Stomach (tissue), 9 donors: Measurements from ENCODE around the gene ARID1B. TPM values are rescaled to one million over a fixed set of nuclear protein-coding genes. Genes with fewer than 3 reads are reported as not detected.

ENCODE experiments used
- DNase-seq, 2 donors: peaks; one replicate each; pipeline versions ENCODE4 v3.0.0 to v3.0.0-alpha.2; 2013 to 2019
- H3K27ac ChIP-seq, 5 donors: fragments of 200-600 bp in 4 of 5; sonication (generic) in 4 of 5; one replicate each; pipeline ENCODE4 v1.5.1; 2013 to 2019; ENCODE audit warnings: mild to moderate bottlenecking in 1 of 5, moderate library complexity in 1 of 5
- H3K27me3 ChIP-seq, 3 donors: fragments of 200-600 bp; sonication (generic); one replicate each; pipeline ENCODE4 v1.5.1; 2017 to 2019; ENCODE audit warnings: mixed run types in 1 of 3
- H3K36me3 ChIP-seq, 4 donors: fragments of 200-600 bp; sonication (generic); 1 replicate in 3 of 4; 2 replicates in 1 of 4; pipeline ENCODE4 v1.5.1; 2016 to 2019
- H3K4me1 ChIP-seq, 4 donors: fragments of 200-600 bp; sonication (generic); one replicate each; pipeline ENCODE4 v1.5.1; 2016 to 2019
- H3K4me3 ChIP-seq, 4 donors: fragments of 200-600 bp; sonication (generic) in 3 of 4; one replicate each; pipeline ENCODE4 v1.5.1; 2016 to 2019; ENCODE audit warnings: mild to moderate bottlenecking in 1 of 4
- H3K9me3 ChIP-seq, 4 donors: fragments of 200-600 bp; sonication (generic); one replicate each; pipeline ENCODE4 v1.5.1; 2016 to 2019
- EP300 ChIP-seq: sonication (generic); formaldehyde crosslinking; IDR thresholded peaks from one replicate; pipeline ENCODE4 v1.6.1; 2017; ENCODE audit warnings: antibody characterized with exemption
- POLR2A ChIP-seq, 4 donors: fragments of 450-650 bp; IDR thresholded peaks; one replicate each; pipeline ENCODE4 v1.6.1; 2016; ENCODE audit warnings: antibody characterized with exemption in 4 of 4, control low read depth in 2 of 4, mild to moderate bottlenecking in 1 of 4, moderate library complexity in 1 of 4
- POLR2AphosphoS5 ChIP-seq, 3 donors: sonication (generic); formaldehyde crosslinking; IDR thresholded peaks; one replicate each; pipeline ENCODE4 v1.6.1; 2016; ENCODE audit warnings: antibody characterized with exemption in 3 of 3
- WGBS, 5 donors: extraction: QIAGEN DNeasy Blood & Tissue Kit in 3 of 5; methylation state at CpG; one replicate each; pipeline versions ENCODE4 v1.1.5 to v1.1.7; 2013 to 2018; 5-methylcytosine and 5-hydroxymethylcytosine counted together
- intact Hi-C: fragments of 100-400 bp; cut with DNase I; formaldehyde crosslinking; loops from one replicate; pipeline ENCODE4 v1.15.1; 2023; ENCODE audit warnings: low total_unique reads
- polyA plus RNA-seq, 3 donors: library from polyadenylated mRNA; stranded (reverse); fragments of 200-250 nt; gene quantifications; one replicate each; pipeline ENCODE4 v1.2.3, GENCODE V29; 2013
- total RNA-seq, 5 donors: library from RNA; depleted of rRNA; stranded (reverse); fragments of >200 nt; gene quantifications; one replicate each; pipeline versions ENCODE4 v1.1.0 to v1.2.3, GENCODE V29; 2014 to 2016
- TF ChIP-seq, protein P1 (sequence below), 7 experiments: fragments of 450-650 bp in 4 of 7; fragments of 200-600 bp in 3 of 7; sonication (generic) in 3 of 7; IDR thresholded peaks; one replicate each; pipeline ENCODE4 v1.5.1; 2016 to 2019; ENCODE audit warnings: antibody characterized with exemption in 7 of 7, control low read depth in 2 of 7, mild to moderate bottlenecking in 1 of 7
- donor health status: healthy with polysubstance abuse.
- donor health status: Bipolar disorder and iron deficiency.
- donor health status: healthy.

Gene ARID1B
- total and polyA plus RNA-seq, 8 donors: 8.8 to 183 (median 48.3) TPM

- WGBS, 5 donors: 96 to 100% (median 99%) methylated on average over 3 of the region's 3 CpGs
- H3K27ac ChIP-seq: no peak overlapping the region
- H3K36me3 ChIP-seq: no peaks in the 10 kb centered on the region
- H3K27me3 ChIP-seq: no peaks in the 10 kb centered on the region
- H3K4me3 ChIP-seq: no peak overlapping the region
- no peak for DNase-seq
- no peaks in the 10 kb centered on the region for H3K9me3 ChIP-seq
- H3K4me1 ChIP-seq: peaks cover 4 to 34% (median 7%) of the 10 kb centered on the region in 4 donors
- intact Hi-C loops: no loop called here
- no peak for TF ChIP-seq POLR2A (IDR thresholded peaks at IDR 0.05)
- no peak for TF ChIP-seq POLR2AphosphoS5 (IDR thresholded peaks at IDR 0.05)
- TF ChIP-seq EP300: no peak
- TF ChIP-seq, protein P1, sequence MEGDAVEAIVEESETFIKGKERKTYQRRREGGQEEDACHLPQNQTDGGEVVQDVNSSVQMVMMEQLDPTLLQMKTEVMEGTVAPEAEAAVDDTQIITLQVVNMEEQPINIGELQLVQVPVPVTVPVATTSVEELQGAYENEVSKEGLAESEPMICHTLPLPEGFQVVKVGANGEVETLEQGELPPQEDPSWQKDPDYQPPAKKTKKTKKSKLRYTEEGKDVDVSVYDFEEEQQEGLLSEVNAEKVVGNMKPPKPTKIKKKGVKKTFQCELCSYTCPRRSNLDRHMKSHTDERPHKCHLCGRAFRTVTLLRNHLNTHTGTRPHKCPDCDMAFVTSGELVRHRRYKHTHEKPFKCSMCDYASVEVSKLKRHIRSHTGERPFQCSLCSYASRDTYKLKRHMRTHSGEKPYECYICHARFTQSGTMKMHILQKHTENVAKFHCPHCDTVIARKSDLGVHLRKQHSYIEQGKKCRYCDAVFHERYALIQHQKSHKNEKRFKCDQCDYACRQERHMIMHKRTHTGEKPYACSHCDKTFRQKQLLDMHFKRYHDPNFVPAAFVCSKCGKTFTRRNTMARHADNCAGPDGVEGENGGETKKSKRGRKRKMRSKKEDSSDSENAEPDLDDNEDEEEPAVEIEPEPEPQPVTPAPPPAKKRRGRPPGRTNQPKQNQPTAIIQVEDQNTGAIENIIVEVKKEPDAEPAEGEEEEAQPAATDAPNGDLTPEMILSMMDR (IDR thresholded peaks at IDR 0.05): no peak
Measured at GRCh38 chr6:156999762-157000161, 222.6 kb downstream of the ARID1B start.

GRCh38 chr6:157001716-157002115, 224.5 kb downstream of the ARID1B start:
- 92 to 96% (median 94%) methylated on average over 12 of the region's 12 CpGs for WGBS, 5 donors
- H3K4me3 ChIP-seq: no peak overlapping the region
- no peak overlapping the region for H3K27ac ChIP-seq
- DNase-seq: no peak
- no peaks in the 10 kb centered on the region for H3K9me3 ChIP-seq
- no peaks in the 10 kb centered on the region for H3K36me3 ChIP-seq
- TF ChIP-seq, protein P1 (IDR thresholded peaks at IDR 0.05): no peak
- TF ChIP-seq EP300 (no peak), POLR2A (IDR thresholded peaks at IDR 0.05) (no peak)
- intact Hi-C loops: no loop called here
- H3K4me1 ChIP-seq: peaks cover 0 to 33% (median 7%) of the 10 kb centered on the region in 4 donors
- no peaks in the 10 kb centered on the region for H3K27me3 ChIP-seq

GRCh38 chr6:157002774-157003173, 225.6 kb downstream of the ARID1B start:
- no peak for TF ChIP-seq EP300
- TF ChIP-seq, protein P1 (IDR thresholded peaks at IDR 0.05): no peak
- TF ChIP-seq POLR2AphosphoS5 (IDR thresholded peaks at IDR 0.05): no peak
- TF ChIP-seq POLR2A (IDR thresholded peaks at IDR 0.05): no peak
- WGBS, 5 donors: 91 to 100% (median 95%) methylated on average over 1 of the region's 1 CpG
- intact Hi-C loops: no loop called here
- DNase-seq: no peak
- Histone ChIP-seq H3K4me3 (no peak overlapping the region), H3K9me3 (no peaks in the 10 kb centered on the region), H3K36me3 (no peaks in the 10 kb centered on the region), H3K4me1 (peaks cover 0 to 25% (median 7%) of the 10 kb centered on the region in 4 donors), H3K27ac (no peak overlapping the region), H3K27me3 (no peaks in the 10 kb centered on the region)

GRCh38 chr6:157005940-157006339, 228.8 kb downstream of the ARID1B start:
- intact Hi-C loops: no loop called here
- Histone ChIP-seq H3K27ac (no peak overlapping the region), H3K4me1 (peaks cover 0 to 28% (median 7%) of the 10 kb centered on the region in 4 donors), H3K4me3 (no peak overlapping the region), H3K9me3 (no peaks in the 10 kb centered on the region), H3K27me3 (no peaks in the 10 kb centered on the region), H3K36me3 (no peaks in the 10 kb centered on the region)
- DNase-seq: no peak
- WGBS, 5 donors: 46 to 75% (median 66%) methylated on average over 2 of the region's 2 CpGs
- no peak for TF ChIP-seq POLR2AphosphoS5 (IDR thresholded peaks at IDR 0.05)
- TF ChIP-seq, protein P1 (IDR thresholded peaks at IDR 0.05): no peak
- TF ChIP-seq POLR2A (IDR thresholded peaks at IDR 0.05): no peak
- TF ChIP-seq EP300: no peak
